HepG2 (cell line): ENCODE data around the gene TGM1. TPM values are rescaled to one million over a fixed set of nuclear protein-coding genes. Genes with fewer than 3 reads are reported as not detected.
A peak's percentile ranks its signal among the peaks of the same experiment; 100 is the strongest.

Experiments used
- ELF1 ChIP-seq: sonication (generic); formaldehyde crosslinking; IDR thresholded peaks from 2 replicates; pipeline ENCODE4 v1.4.0; 2020; ENCODE audit warnings: missing genetic modification reagents
- JUNB ChIP-seq: sonication (generic); formaldehyde crosslinking; IDR thresholded peaks from 2 replicates; pipeline ENCODE4 v1.8.0; 2022; ENCODE audit warnings: missing genetic modification reagents, mild to moderate bottlenecking, borderline replicate concordance
- MYC ChIP-seq: sonication (generic); formaldehyde crosslinking; IDR thresholded peaks from 2 replicates; pipeline ENCODE4 v1.9.0; 2021; ENCODE audit warnings: missing genetic modification reagents, borderline replicate concordance
- RBAK ChIP-seq: sonication (generic); formaldehyde crosslinking; IDR thresholded peaks from 2 replicates; pipeline ENCODE4 v1.5.1; 2020; ENCODE audit warnings: mild to moderate bottlenecking, missing genetic modification reagents
- REXO4 ChIP-seq: sonication (generic); formaldehyde crosslinking; IDR thresholded peaks from 2 replicates; pipeline ENCODE4 v1.8.0; 2022; ENCODE audit warnings: missing genetic modification reagents, mild to moderate bottlenecking, borderline replicate concordance
- SP1 ChIP-seq, 2 experiments: fragments of 450-650 bp in 1 of 2; sonication (generic) in 1 of 2; formaldehyde crosslinking in 1 of 2; IDR thresholded peaks; 2 replicates each; pipeline versions ENCODE4 v1.4.0 to v1.6.1; 2016 to 2020; ENCODE audit warnings: missing genetic modification reagents in 1 of 2
- TBP ChIP-seq: sonication (generic); formaldehyde crosslinking; IDR thresholded peaks from 2 replicates; pipeline ENCODE4 v1.5.0; 2020; ENCODE audit warnings: missing genetic modification reagents
- ZNF33A ChIP-seq: sonication (generic); formaldehyde crosslinking; IDR thresholded peaks from 2 replicates; pipeline ENCODE4 v1.5.1; 2020; ENCODE audit warnings: missing genetic modification reagents, mild to moderate bottlenecking, moderate library complexity, borderline replicate concordance
- ZNF670 ChIP-seq: sonication (generic); formaldehyde crosslinking; IDR thresholded peaks from 2 replicates; pipeline ENCODE4 v1.8.0; 2022; ENCODE audit warnings: mild to moderate bottlenecking, missing genetic modification reagents, borderline replicate concordance
- ZNF672 ChIP-seq: sonication (generic); formaldehyde crosslinking; IDR thresholded peaks from 2 replicates; pipeline ENCODE4 v1.8.1; 2022; ENCODE audit warnings: missing genetic modification reagents
- ZNF775 ChIP-seq: sonication (generic); formaldehyde crosslinking; IDR thresholded peaks from 2 replicates; pipeline ENCODE4 v1.4.0; 2020; ENCODE audit warnings: missing genetic modification reagents, mild to moderate bottlenecking, moderate library complexity, borderline replicate concordance
- ZNF816 ChIP-seq: sonication (generic); formaldehyde crosslinking; IDR thresholded peaks from 2 replicates; pipeline ENCODE4 v1.8.0; 2022; ENCODE audit warnings: missing genetic modification reagents, mild to moderate bottlenecking, borderline replicate concordance
- ZSCAN31 ChIP-seq: sonication (generic); formaldehyde crosslinking; IDR thresholded peaks from 2 replicates; pipeline ENCODE4 v1.5.0; 2020; ENCODE audit warnings: low read depth, mild to moderate bottlenecking, missing genetic modification reagents
- polyA plus RNA-seq, 8 experiments: library from polyadenylated mRNA; depleted of rRNA in 3 of 8; stranded (reverse) in 7 of 8; unstranded in 1 of 8; fragments of >200 nt; fragmentation: Illumina TruSeq in 4 of 8; extraction: Trizol in 4 of 8; gene quantifications; 2 replicates each; pipeline versions ENCODE4 v1.2.1 to v1.2.3, GENCODE V29; 2011 to 2016; ENCODE audit warnings: low read depth in 4 of 8, missing spikeins in 1 of 8, mixed read lengths in 1 of 8; ENCODE audit not compliant: insufficient read depth in 1 of 8
- total RNA-seq, 5 experiments: library from RNA; depleted of rRNA; stranded (reverse); fragments of >200 nt; fragmentation: Illumina TruSeq; extraction: Trizol; gene quantifications; 2 replicates each; pipeline ENCODE4 v1.2.3, GENCODE V29; 2016; ENCODE audit warnings: low read depth in 1 of 5
- TF ChIP-seq, protein P1 (sequence below): sonication (generic); formaldehyde crosslinking; IDR thresholded peaks from 2 replicates; pipeline ENCODE4 v1.8.0; 2022; ENCODE audit warnings: low read depth, missing genetic modification reagents
- TF ChIP-seq, protein P2 (sequence below): sonication (generic); formaldehyde crosslinking; IDR thresholded peaks from 2 replicates; pipeline ENCODE4 v1.8.1; 2023; ENCODE audit warnings: missing genetic modification reagents, inconsistent platforms, borderline replicate concordance
- TF ChIP-seq, protein P3 (sequence below): IDR thresholded peaks from 2 replicates; pipeline ENCODE4 v1.6.1; 2018; ENCODE audit warnings: missing genetic modification reagents, mild to moderate bottlenecking, missing compliant biosample characterization
- TF ChIP-seq, protein P4 (sequence below): sonication (generic); formaldehyde crosslinking; IDR thresholded peaks from 2 replicates; pipeline ENCODE4 v1.4.0; 2020; ENCODE audit warnings: missing genetic modification reagents
- TF ChIP-seq, protein P5 (sequence below): sonication (generic); formaldehyde crosslinking; IDR thresholded peaks from 2 replicates; pipeline ENCODE4 v1.4.0; 2020; ENCODE audit warnings: mild to moderate bottlenecking, low read depth, missing genetic modification reagents

The TGM1 gene
- total and polyA plus RNA-seq, 2 of the 13 experiments (the other 11 are each of a cell fraction or from before 2014, with no cell fraction given), result 3.2 to 10.6 TPM

DNA sequence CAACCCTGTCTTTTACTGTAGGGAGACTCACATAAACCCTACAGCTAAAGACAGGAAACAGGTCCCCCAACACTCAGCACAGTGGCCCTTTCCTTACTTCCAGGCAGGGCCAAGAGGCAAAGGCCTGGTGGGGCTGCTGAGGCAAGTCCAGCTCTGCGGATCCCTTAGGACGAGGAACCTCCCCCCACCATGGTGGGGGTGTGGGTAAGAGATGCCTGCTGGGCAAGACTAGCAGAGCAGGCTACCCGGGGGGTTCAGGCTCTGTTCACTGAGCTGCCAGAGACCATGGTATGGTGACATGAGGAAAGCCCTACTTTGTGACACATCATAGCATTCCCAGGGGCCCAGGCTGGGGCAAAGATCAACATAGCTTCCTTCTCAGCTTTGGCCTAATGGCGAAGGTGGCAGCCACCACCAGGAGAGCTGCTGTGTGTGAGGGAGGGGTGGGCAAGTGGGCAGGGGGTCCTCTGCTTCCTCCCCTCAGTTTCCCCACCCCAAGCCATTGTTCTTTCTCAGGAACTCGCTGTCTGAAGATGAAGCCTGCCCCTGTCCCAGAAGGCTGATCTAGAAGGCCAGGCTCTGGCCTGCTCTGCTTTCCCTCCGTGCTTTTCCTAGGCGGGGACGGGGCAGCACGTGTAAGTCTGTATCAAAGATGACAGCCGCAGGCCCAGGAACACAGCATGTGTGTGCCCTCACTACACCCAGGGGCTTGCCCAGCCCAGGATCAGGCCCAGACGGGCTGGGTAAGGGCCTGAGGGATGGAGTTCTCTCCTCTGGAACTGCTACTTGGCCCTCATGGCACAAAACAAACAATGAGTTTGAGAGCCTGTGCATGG lies 10.5 kb downstream of the TGM1 start (continued):
- TF ChIP-seq, protein P1, sequence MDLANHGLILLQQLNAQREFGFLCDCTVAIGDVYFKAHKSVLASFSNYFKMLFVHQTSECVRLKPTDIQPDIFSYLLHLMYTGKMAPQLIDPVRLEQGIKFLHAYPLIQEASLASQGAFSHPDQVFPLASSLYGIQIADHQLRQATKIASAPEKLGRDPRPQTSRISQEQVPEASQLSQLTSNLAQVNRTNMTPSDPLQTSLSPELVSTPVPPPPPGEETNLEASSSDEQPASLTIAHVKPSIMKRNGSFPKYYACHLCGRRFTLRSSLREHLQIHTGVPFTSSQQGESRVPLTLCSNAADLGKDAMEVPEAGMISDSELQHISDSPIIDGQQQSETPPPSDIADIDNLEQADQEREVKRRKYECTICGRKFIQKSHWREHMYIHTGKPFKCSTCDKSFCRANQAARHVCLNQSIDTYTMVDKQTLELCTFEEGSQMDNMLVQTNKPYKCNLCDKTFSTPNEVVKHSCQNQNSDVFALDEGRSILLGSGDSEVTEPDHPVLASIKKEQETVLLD (CRISPR knock-in tag), result no peak
- TF ChIP-seq ZNF775 (CRISPR knock-in tag) (no peak), RBAK (CRISPR knock-in tag) (no peak), ZNF670 (CRISPR knock-in tag) (no peak), SP1 (IDR thresholded peaks at IDR 0.05) (no peak), SP1 (CRISPR knock-in tag; IDR thresholded peaks at IDR 0.05) (no peak), TBP (CRISPR knock-in tag) (0 out of 2 replicates have a peak, but pooled peaks have one; percentile 68), ZSCAN31 (CRISPR knock-in tag) (no peak), ZNF672 (CRISPR knock-in tag) (no peak), MYC (CRISPR knock-in tag) (peak; percentile 71), JUNB (CRISPR knock-in tag) (no peak), REXO4 (CRISPR knock-in tag) (no peak), ELF1 (CRISPR knock-in tag) (peak; percentile 23; the same call in 1 of the 2 replicates), ZNF33A (CRISPR knock-in tag) (no peak), ZNF816 (CRISPR knock-in tag) (no peak)
- TF ChIP-seq, protein P2, sequence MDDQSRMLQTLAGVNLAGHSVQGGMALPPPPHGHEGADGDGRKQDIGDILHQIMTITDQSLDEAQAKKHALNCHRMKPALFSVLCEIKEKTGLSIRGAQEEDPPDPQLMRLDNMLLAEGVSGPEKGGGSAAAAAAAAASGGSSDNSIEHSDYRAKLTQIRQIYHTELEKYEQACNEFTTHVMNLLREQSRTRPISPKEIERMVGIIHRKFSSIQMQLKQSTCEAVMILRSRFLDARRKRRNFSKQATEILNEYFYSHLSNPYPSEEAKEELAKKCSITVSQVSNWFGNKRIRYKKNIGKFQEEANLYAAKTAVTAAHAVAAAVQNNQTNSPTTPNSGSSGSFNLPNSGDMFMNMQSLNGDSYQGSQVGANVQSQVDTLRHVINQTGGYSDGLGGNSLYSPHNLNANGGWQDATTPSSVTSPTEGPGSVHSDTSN, result no peak
- TF ChIP-seq, protein P3, sequence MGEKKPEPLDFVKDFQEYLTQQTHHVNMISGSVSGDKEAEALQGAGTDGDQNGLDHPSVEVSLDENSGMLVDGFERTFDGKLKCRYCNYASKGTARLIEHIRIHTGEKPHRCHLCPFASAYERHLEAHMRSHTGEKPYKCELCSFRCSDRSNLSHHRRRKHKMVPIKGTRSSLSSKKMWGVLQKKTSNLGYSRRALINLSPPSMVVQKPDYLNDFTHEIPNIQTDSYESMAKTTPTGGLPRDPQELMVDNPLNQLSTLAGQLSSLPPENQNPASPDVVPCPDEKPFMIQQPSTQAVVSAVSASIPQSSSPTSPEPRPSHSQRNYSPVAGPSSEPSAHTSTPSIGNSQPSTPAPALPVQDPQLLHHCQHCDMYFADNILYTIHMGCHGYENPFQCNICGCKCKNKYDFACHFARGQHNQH (CRISPR knock-in tag), result peak; percentile 62
- TF ChIP-seq, protein P4, sequence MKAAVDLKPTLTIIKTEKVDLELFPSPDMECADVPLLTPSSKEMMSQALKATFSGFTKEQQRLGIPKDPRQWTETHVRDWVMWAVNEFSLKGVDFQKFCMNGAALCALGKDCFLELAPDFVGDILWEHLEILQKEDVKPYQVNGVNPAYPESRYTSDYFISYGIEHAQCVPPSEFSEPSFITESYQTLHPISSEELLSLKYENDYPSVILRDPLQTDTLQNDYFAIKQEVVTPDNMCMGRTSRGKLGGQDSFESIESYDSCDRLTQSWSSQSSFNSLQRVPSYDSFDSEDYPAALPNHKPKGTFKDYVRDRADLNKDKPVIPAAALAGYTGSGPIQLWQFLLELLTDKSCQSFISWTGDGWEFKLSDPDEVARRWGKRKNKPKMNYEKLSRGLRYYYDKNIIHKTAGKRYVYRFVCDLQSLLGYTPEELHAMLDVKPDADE, result no peak
- TF ChIP-seq, protein P5, sequence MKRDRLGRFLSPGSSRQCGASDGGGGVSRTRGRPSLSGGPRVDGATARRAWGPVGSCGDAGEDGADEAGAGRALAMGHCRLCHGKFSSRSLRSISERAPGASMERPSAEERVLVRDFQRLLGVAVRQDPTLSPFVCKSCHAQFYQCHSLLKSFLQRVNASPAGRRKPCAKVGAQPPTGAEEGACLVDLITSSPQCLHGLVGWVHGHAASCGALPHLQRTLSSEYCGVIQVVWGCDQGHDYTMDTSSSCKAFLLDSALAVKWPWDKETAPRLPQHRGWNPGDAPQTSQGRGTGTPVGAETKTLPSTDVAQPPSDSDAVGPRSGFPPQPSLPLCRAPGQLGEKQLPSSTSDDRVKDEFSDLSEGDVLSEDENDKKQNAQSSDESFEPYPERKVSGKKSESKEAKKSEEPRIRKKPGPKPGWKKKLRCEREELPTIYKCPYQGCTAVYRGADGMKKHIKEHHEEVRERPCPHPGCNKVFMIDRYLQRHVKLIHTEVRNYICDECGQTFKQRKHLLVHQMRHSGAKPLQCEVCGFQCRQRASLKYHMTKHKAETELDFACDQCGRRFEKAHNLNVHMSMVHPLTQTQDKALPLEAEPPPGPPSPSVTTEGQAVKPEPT (CRISPR knock-in tag), result no peak
